WERI-Rb-1 (cell line): Measurements from ENCODE around the gene ZSCAN20.

ENCODE experiments used
- DNase-seq: peaks from one replicate; pipeline ENCODE4 v3.0.0-alpha.2; 2020
- H3K27ac ChIP-seq: fragments of 250-450 bp; sonication (Bioruptor Pico); 2 replicates; pipeline ENCODE4 v1.5.1; 2020; ENCODE audit warnings: mild to moderate bottlenecking, moderate library complexity
- H3K27me3 ChIP-seq: fragments of 250-450 bp; sonication (Bioruptor Pico); 2 replicates; pipeline ENCODE4 v1.5.1; 2021; ENCODE audit warnings: mild to moderate bottlenecking, low read depth, moderate library complexity; ENCODE audit not compliant: insufficient read depth, severe bottlenecking
- H3K36me3 ChIP-seq: fragments of 250-450 bp; sonication (Bioruptor Pico); 2 replicates; pipeline ENCODE4 v1.5.1; 2020; ENCODE audit warnings: mild to moderate bottlenecking, moderate library complexity
- H3K4me3 ChIP-seq: 2 replicates; pipeline ENCODE4 v1.5.1; 2011; ENCODE audit warnings: low read depth, mild to moderate bottlenecking, control low read depth, low read length
- H3K9me3 ChIP-seq: fragments of 250-450 bp; sonication (Bioruptor Pico); 2 replicates; pipeline ENCODE4 v1.5.1; 2021; ENCODE audit warnings: mild to moderate bottlenecking, moderate library complexity; ENCODE audit not compliant: severe bottlenecking
- TF ChIP-seq, protein P1 (sequence below): IDR thresholded peaks from 2 replicates; pipeline ENCODE4 v1.5.1; 2011; ENCODE audit warnings: low read depth, mild to moderate bottlenecking, control low read depth, inconsistent platforms, low read length

ZSCAN20 gene

DNA sequence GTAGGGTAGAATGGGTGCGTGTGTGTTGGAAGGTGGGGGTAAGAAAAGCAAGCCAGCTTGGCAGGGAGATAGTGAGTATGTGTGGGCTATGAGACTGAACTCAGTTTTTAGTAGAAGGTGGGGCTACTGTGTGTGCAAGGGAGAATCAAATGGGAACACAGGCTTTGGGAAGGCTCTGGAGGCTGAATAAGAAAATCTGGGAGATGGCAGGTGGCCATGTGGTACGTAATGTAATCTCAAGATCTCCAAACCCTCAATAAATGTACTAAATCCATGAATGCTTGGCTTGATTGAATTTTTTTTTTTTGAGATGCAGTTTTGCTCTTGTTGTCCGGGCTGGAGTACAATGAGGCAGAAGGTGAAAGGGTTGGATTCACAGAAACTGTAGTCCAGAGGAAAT lies 3.5 kb upstream of the ZSCAN20 start:
- Histone ChIP-seq H3K27me3 (no peaks in the 10 kb centered on the region), H3K4me3 (no peak overlapping the region), H3K27ac (no peak overlapping the region), H3K9me3 (no peaks in the 10 kb centered on the region), H3K36me3 (no peaks in the 10 kb centered on the region)
- no peak for DNase-seq
- TF ChIP-seq, protein P1, sequence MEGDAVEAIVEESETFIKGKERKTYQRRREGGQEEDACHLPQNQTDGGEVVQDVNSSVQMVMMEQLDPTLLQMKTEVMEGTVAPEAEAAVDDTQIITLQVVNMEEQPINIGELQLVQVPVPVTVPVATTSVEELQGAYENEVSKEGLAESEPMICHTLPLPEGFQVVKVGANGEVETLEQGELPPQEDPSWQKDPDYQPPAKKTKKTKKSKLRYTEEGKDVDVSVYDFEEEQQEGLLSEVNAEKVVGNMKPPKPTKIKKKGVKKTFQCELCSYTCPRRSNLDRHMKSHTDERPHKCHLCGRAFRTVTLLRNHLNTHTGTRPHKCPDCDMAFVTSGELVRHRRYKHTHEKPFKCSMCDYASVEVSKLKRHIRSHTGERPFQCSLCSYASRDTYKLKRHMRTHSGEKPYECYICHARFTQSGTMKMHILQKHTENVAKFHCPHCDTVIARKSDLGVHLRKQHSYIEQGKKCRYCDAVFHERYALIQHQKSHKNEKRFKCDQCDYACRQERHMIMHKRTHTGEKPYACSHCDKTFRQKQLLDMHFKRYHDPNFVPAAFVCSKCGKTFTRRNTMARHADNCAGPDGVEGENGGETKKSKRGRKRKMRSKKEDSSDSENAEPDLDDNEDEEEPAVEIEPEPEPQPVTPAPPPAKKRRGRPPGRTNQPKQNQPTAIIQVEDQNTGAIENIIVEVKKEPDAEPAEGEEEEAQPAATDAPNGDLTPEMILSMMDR: no peak

DNA sequence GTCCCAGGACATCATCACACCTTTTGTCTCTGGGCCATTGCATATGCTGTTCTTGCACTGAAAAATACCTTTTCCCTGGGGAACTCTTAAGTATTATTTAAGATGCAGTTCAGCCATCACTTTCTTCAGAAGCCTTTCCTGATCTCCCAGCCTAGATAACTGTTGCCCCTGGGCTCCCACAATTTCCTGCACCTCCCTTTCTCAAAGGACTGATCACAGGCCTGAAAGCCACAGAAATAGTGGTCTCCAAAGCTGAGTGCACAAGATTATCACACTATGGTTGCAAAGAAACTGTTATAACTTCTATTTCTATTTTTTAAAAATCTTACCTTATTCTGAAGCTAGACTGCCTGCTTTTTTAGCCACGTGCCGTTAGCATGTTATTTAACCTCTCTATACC lies 2.8 kb upstream of the ZSCAN20 start:
- H3K27ac ChIP-seq: no peak overlapping the region
- no peaks in the 10 kb centered on the region for H3K27me3 ChIP-seq
- H3K4me3 ChIP-seq: no peak overlapping the region
- no peaks in the 10 kb centered on the region for H3K36me3 ChIP-seq
- TF ChIP-seq, protein P1: no peak
- H3K9me3 ChIP-seq: no peaks in the 10 kb centered on the region
- DNase-seq: no peak

DNA sequence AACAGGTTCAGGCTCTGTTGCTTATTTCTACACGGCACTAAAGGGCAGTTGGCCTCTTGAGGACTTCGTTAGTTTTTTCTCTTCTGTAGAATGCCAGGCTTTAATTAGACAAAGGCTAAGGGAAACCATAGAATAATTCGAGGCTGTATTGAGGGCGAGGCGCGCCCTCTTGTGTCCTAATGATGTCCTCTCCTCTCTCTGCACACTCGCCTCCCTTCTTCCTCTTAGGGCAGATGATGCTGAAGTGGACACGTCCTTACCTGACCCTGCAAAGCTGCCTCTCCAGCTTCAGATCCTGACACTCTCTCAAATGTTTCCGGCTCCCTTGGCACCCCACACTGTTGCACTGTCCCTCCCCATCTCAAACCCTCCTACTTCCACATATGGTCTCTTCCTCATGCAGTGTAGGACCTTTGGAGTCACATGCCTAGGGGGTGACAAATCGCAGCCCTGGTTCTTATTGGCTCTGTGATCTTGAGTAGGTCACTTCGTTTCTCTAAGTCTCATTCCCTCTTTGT lies 1.9 kb upstream of the ZSCAN20 start:
- H3K4me3 ChIP-seq: no peak overlapping the region
- H3K27me3 ChIP-seq: no peaks in the 10 kb centered on the region
- DNase-seq: peak; percentile 85
- H3K27ac ChIP-seq: peak overlapping the region; percentile 53
- H3K9me3 ChIP-seq: no peaks in the 10 kb centered on the region
- H3K36me3 ChIP-seq: no peaks in the 10 kb centered on the region
- TF ChIP-seq, protein P1: peak; percentile 86

DNA sequence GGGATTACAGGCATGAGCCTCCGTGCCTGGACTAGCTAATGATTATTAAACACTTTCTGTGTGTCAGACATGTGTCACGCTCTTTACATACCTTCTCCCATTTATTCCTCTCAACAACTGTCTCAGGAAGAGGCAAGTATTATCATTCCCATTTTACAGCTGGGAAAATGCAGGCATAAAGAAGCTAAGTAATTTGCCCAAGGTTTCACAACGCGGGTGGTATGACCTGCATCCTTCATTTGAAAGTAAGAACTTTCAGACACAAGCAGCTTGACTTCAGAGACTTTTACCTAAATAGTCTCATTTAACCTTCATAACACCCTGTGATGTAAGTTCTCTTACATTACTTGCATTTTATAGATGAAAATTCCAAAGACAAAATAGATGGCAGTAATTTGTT lies 1.0 kb upstream of the ZSCAN20 start:
- Histone ChIP-seq H3K27me3 (no peaks in the 10 kb centered on the region), H3K36me3 (no peaks in the 10 kb centered on the region), H3K9me3 (no peaks in the 10 kb centered on the region), H3K4me3 (no peak overlapping the region), H3K27ac (no peak overlapping the region)
- no peak for DNase-seq
- TF ChIP-seq, protein P1: no peak

DNA sequence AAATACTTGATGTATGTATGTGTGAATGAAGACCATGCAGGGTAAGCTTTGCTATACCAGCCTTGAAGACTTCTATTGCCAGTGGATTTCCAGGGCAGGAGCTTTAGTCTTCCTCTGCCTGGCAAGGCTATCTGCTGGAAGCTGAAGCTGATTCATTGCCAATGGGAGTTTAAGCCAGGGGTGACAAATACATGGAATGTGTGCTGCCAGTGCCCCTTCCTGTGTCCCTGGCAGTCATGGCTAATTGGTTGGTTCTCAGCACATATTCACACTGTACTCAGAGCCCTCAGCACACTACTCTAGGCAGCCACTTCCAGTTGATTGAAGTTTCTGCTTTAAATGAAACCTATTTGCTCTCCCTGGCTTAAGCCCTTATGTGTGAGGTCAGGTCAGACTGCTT lies 1.5 kb downstream of the ZSCAN20 start:
- H3K36me3 ChIP-seq: no peaks in the 10 kb centered on the region
- H3K27ac ChIP-seq: no peak overlapping the region
- DNase-seq: no peak
- H3K4me3 ChIP-seq: no peak overlapping the region
- TF ChIP-seq, protein P1: no peak
- H3K27me3 ChIP-seq: no peaks in the 10 kb centered on the region
- no peaks in the 10 kb centered on the region for H3K9me3 ChIP-seq

DNA sequence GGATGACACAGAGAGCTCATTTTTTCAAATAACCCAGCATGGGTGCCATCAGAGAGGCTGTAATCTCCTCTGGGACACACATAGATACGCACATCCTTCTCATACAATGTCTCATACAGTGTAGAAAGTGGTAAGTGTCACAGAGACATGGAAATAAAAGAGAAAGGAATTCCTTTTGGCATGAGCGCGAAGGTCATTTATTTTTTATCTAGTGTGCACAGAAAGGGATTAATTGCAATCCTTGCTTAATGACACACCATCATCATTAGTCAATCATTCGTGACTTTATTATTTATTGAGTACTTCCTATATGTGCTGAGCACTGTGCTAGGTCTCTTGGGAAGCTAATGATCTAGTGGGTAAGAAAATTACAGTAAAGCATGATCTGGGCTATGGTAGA lies 5.0 kb downstream of the ZSCAN20 start:
- no peaks in the 10 kb centered on the region for H3K27me3 ChIP-seq
- no peak overlapping the region for H3K27ac ChIP-seq
- H3K36me3 ChIP-seq: peaks cover 9% of the 10 kb centered on the region
- no peaks in the 10 kb centered on the region for H3K9me3 ChIP-seq
- no peak overlapping the region for H3K4me3 ChIP-seq
- DNase-seq: no peak
- TF ChIP-seq, protein P1: no peak
